Panc1 (cell line): ENCODE measurements around the gene CALM1.

Source experiments
- POLR2AphosphoS5 ChIP-seq: IDR thresholded peaks from 2 replicates; pipeline ENCODE4 v1.6.1; 2012; ENCODE audit warnings: mild to moderate bottlenecking, low read depth, low read length, moderate library complexity
- TCF7L2 ChIP-seq: IDR thresholded peaks from 2 replicates; pipeline ENCODE4 v1.6.1; 2011; ENCODE audit warnings: mild to moderate bottlenecking, low read depth, low read length, inconsistent platforms
- TF ChIP-seq, protein P1 (sequence below), 2 experiments: IDR thresholded peaks; 2 replicates each; pipeline ENCODE4 v1.6.1; 2011 to 2012; ENCODE audit warnings: low read depth in 2 of 2, control low read depth in 1 of 2, low read length in 1 of 2, mild to moderate bottlenecking in 1 of 2, moderate library complexity in 1 of 2; ENCODE audit not compliant: insufficient read depth in 1 of 2
- TF ChIP-seq, protein P2 (sequence below): fragments of 450-650 bp; IDR thresholded peaks from 2 replicates; pipeline ENCODE4 v1.5.1; 2017; ENCODE audit warnings: mild to moderate bottlenecking

DNA sequence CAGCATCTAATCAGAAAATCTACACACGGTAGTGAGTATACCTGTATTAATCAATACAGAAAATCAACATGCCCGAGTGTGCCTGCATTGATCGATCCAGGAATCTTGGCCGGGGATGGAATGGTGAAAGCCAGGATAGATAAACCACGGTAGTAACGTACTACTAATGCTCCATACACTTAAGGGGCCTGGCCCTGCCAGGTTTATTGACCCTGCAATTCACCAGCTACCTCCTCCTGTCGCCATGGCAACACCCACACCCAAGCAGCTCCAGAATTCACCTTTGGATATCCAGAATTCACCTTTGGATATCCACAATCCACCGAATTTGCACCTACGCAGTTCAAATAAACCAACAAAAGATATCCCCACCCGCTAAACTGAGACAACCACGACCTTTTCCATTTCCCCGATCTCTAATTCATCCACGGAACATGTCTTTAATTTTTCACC is 14.8 kb upstream of the CALM1 start:
- TF ChIP-seq, protein P1, sequence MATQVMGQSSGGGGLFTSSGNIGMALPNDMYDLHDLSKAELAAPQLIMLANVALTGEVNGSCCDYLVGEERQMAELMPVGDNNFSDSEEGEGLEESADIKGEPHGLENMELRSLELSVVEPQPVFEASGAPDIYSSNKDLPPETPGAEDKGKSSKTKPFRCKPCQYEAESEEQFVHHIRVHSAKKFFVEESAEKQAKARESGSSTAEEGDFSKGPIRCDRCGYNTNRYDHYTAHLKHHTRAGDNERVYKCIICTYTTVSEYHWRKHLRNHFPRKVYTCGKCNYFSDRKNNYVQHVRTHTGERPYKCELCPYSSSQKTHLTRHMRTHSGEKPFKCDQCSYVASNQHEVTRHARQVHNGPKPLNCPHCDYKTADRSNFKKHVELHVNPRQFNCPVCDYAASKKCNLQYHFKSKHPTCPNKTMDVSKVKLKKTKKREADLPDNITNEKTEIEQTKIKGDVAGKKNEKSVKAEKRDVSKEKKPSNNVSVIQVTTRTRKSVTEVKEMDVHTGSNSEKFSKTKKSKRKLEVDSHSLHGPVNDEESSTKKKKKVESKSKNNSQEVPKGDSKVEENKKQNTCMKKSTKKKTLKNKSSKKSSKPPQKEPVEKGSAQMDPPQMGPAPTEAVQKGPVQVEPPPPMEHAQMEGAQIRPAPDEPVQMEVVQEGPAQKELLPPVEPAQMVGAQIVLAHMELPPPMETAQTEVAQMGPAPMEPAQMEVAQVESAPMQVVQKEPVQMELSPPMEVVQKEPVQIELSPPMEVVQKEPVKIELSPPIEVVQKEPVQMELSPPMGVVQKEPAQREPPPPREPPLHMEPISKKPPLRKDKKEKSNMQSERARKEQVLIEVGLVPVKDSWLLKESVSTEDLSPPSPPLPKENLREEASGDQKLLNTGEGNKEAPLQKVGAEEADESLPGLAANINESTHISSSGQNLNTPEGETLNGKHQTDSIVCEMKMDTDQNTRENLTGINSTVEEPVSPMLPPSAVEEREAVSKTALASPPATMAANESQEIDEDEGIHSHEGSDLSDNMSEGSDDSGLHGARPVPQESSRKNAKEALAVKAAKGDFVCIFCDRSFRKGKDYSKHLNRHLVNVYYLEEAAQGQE (IDR thresholded peaks at IDR 0.05; ENCODE audit: insufficient read depth in 1 of 2, low read depth in 2 of 2, low read length in 1 of 2): no peak
- TF ChIP-seq, protein P2, sequence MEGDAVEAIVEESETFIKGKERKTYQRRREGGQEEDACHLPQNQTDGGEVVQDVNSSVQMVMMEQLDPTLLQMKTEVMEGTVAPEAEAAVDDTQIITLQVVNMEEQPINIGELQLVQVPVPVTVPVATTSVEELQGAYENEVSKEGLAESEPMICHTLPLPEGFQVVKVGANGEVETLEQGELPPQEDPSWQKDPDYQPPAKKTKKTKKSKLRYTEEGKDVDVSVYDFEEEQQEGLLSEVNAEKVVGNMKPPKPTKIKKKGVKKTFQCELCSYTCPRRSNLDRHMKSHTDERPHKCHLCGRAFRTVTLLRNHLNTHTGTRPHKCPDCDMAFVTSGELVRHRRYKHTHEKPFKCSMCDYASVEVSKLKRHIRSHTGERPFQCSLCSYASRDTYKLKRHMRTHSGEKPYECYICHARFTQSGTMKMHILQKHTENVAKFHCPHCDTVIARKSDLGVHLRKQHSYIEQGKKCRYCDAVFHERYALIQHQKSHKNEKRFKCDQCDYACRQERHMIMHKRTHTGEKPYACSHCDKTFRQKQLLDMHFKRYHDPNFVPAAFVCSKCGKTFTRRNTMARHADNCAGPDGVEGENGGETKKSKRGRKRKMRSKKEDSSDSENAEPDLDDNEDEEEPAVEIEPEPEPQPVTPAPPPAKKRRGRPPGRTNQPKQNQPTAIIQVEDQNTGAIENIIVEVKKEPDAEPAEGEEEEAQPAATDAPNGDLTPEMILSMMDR: no peak
- TF ChIP-seq POLR2AphosphoS5 (no peak), TCF7L2 (no peak)
